HFFc6 (cell line): ENCODE results near the gene CORIN. TPM values are rescaled to one million over a fixed set of nuclear protein-coding genes. Genes with fewer than 3 reads are reported as not detected.

ENCODE experiments used
- DNase-seq: peaks from one replicate; pipeline ENCODE4 v3.0.0-alpha.2; 2018
- H3K27ac Mint-ChIP-seq: 2 replicates; pipeline ENCODE4 v1.8.0; 2020; ENCODE audit warnings: mild to moderate bottlenecking, mixed read lengths
- H3K27me3 Mint-ChIP-seq: 2 replicates; pipeline ENCODE4 v1.8.0; 2021; ENCODE audit warnings: mild to moderate bottlenecking, moderate library complexity, mixed read lengths; ENCODE audit not compliant: insufficient read depth
- H3K36me3 Mint-ChIP-seq: 2 replicates; pipeline ENCODE4 v1.8.0; 2021; ENCODE audit warnings: low read depth, mixed read lengths
- H3K4me1 Mint-ChIP-seq: 2 replicates; pipeline ENCODE4 v1.8.0; 2020; ENCODE audit warnings: low read depth, mixed read lengths
- H3K4me3 Mint-ChIP-seq: 2 replicates; pipeline ENCODE4 v1.8.0; 2020; ENCODE audit warnings: mild to moderate bottlenecking, moderate library complexity, mixed read lengths
- H3K9me3 Mint-ChIP-seq: 2 replicates; pipeline ENCODE4 v1.8.0; 2020; ENCODE audit warnings: mild to moderate bottlenecking, mixed read lengths
- total RNA-seq, 6 experiments: library from RNA; stranded (reverse); fragmentation: NEBNext Ultra II Directional; extraction: Animal tissue kit (Norgen Biotek cat#: 25700); gene quantifications; 2 replicates in 1 of 6; 3 replicates in 5 of 6; pipeline ENCODE4 v1.2.3, GENCODE V29; 2021
- TF ChIP-seq, protein P1 (sequence below): fragments of 200-600 bp; sonication (generic); IDR thresholded peaks from 2 replicates; pipeline ENCODE4 v1.5.0; 2021; ENCODE audit warnings: antibody characterized with exemption, mild to moderate bottlenecking

Gene CORIN
- total RNA-seq, 6 experiments from 2014 or later, result 0.07 to 1.0 (median 0.31) TPM

DNA sequence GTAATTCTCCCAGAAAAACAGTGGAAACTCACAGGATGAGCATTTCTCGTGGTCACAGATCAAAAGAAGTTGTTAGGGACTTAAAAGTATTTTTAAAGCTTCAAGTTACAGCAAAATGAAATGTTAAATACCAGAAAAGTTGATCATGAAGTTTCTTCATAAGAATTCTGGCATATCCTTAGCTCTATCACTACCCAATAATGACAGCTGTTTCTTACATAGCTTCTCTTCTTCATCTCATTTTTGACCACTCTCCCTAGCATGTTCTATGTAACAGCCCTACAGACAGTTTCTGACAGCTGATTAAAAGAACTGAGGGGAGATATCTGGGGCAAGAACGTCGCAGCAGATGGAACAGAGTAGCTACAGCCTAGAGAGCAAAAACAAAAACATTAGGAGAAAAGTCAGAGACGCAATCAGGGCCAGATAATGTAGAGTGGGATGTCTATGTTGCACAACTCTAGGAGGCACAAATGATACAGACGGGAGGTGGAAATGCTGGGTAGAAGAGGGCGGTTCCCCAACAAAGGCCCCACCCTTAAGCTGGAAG, 108.7 kb downstream of the CORIN start:
- H3K4me3 Mint-ChIP-seq, result no peak overlapping the region
- no peaks in the 10 kb centered on the region for H3K9me3 Mint-ChIP-seq
- TF ChIP-seq, protein P1, sequence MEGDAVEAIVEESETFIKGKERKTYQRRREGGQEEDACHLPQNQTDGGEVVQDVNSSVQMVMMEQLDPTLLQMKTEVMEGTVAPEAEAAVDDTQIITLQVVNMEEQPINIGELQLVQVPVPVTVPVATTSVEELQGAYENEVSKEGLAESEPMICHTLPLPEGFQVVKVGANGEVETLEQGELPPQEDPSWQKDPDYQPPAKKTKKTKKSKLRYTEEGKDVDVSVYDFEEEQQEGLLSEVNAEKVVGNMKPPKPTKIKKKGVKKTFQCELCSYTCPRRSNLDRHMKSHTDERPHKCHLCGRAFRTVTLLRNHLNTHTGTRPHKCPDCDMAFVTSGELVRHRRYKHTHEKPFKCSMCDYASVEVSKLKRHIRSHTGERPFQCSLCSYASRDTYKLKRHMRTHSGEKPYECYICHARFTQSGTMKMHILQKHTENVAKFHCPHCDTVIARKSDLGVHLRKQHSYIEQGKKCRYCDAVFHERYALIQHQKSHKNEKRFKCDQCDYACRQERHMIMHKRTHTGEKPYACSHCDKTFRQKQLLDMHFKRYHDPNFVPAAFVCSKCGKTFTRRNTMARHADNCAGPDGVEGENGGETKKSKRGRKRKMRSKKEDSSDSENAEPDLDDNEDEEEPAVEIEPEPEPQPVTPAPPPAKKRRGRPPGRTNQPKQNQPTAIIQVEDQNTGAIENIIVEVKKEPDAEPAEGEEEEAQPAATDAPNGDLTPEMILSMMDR, result no peak
- H3K27ac Mint-ChIP-seq, result no peak overlapping the region
- peaks cover 7% of the 10 kb centered on the region; the same call in 1 of the 2 replicates for H3K27me3 Mint-ChIP-seq
- H3K4me1 Mint-ChIP-seq, result no peaks in the 10 kb centered on the region
- no peak for DNase-seq
- H3K36me3 Mint-ChIP-seq, result no peaks in the 10 kb centered on the region

DNA sequence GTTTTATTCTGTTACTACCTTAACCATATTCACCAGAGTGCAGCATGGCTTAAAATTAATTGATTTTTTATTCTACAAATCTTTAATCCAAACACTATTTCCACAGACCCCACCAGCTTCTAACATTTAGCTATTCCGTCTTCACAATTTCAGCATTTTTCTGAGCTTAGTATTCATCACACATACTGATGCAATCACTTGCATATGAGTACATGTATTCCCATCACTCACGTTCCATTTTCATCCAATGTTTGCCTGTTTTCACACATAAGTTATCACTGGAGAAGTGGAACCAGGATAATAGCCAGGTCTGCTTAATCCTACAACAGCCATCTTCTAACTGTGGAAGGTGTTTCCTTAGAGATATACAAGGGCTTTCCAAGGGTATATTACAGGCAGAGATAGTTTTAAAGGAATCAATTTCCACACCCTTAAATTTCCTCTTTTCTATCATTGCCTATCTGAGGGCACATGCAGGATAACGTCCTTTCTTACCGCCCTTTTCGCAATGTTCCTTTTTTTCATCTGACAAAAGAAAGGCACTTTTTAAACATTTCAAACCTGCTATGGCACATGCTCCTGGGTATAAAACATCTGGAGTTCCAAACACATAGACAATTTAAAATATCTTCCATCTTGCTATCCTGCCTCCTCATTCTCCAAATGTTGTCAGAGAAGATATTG, 115.8 kb downstream of the CORIN start:
- peaks cover 4% of the 10 kb centered on the region for H3K27me3 Mint-ChIP-seq
- H3K4me1 Mint-ChIP-seq, result no peaks in the 10 kb centered on the region
- DNase-seq, result no peak
- TF ChIP-seq, protein P1, result no peak
- no peaks in the 10 kb centered on the region for H3K36me3 Mint-ChIP-seq
- no peak overlapping the region for H3K27ac Mint-ChIP-seq
- H3K4me3 Mint-ChIP-seq, result no peak overlapping the region
- no peaks in the 10 kb centered on the region for H3K9me3 Mint-ChIP-seq

- H3K36me3 Mint-ChIP-seq, result no peaks in the 10 kb centered on the region
- DNase-seq, result no peak
- no peaks in the 10 kb centered on the region for H3K4me1 Mint-ChIP-seq
- no peak overlapping the region for H3K4me3 Mint-ChIP-seq
- H3K27me3 Mint-ChIP-seq, result peaks cover 4% of the 10 kb centered on the region
- no peak overlapping the region for H3K27ac Mint-ChIP-seq
- H3K9me3 Mint-ChIP-seq, result no peaks in the 10 kb centered on the region
- TF ChIP-seq, protein P1, result no peak
These were observed 116.4 kb downstream of the CORIN start for GRCh38 chr4:47721485-47721884.

DNA sequence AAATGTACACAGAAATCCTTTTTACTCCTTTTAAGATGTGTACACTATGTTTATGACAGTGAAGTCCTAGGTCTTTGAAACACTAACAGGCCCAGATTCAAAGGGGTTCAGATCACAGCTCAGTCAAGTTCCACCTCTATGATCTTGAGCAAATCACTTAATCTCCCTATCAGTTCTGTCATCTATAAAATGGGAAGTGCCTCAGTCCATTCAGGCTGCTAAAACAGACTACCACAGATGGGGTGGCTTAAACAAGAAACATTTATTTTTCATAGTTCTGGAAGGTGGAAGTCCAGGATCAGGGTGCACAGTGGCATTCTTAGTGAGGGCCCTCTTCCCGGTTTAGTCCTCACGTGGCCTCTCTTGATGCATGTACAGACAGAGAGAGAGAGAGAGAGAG, 117.1 kb downstream of the CORIN start:
- Mint-ChIP-seq H3K27me3 (peaks cover 4% of the 10 kb centered on the region), H3K4me1 (no peaks in the 10 kb centered on the region), H3K36me3 (no peaks in the 10 kb centered on the region), H3K27ac (no peak overlapping the region), H3K9me3 (no peaks in the 10 kb centered on the region), H3K4me3 (no peak overlapping the region)
- no peak for DNase-seq
- TF ChIP-seq, protein P1, result no peak

- Mint-ChIP-seq H3K9me3 (no peaks in the 10 kb centered on the region), H3K4me1 (no peaks in the 10 kb centered on the region), H3K36me3 (no peaks in the 10 kb centered on the region), H3K4me3 (no peak overlapping the region), H3K27ac (no peak overlapping the region), H3K27me3 (peaks cover 4% of the 10 kb centered on the region)
- DNase-seq, result no peak
- TF ChIP-seq, protein P1, result no peak
These were observed 118.3 kb downstream of the CORIN start for GRCh38 chr4:47719576-47719975.
